Measurements from ENCODE around the gene GRID1.

The GRID1 gene

DNA sequence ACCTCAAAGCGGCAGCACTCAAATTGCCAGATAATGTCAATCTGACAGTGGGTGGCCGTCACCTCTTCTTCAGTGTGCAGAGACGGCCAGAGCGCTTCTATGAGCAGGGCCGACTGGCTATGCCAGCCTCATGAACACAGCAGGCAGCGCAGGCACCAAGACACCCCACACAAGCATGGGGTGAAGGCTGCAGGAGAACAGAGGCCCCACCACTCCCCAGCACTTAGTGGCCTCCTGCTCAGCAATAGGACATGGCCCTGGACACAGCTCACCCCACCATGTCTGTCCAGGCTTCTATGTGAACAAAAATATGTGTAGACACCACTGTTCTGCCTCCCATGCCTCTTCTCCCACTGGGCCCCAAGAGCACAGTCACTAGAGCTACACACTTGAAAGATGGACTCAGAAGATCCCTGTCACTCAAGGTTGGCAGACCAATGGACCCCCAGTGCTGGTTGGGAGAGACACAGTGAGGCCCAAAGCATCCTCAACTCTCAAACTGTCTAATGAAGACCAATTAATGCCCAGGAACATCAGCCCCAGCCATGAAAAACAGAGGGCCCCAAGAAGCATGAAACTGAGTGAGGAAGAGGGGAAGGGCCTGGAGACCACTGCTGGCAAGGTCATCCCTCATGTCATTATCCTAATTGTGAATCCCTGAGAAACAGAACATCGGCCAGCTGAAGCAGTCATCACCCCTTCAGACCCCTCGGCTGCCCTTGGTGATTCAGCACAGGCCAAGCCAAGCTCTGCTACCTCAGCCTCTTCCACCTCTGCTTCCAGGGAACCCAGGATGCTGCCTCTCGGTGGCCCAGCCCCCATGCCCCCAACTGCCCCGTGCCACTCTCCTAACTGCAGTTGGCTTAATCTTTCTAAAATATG lies 77.7 kb downstream of the GRID1 start:
- DNase-seq = no peak

DNA sequence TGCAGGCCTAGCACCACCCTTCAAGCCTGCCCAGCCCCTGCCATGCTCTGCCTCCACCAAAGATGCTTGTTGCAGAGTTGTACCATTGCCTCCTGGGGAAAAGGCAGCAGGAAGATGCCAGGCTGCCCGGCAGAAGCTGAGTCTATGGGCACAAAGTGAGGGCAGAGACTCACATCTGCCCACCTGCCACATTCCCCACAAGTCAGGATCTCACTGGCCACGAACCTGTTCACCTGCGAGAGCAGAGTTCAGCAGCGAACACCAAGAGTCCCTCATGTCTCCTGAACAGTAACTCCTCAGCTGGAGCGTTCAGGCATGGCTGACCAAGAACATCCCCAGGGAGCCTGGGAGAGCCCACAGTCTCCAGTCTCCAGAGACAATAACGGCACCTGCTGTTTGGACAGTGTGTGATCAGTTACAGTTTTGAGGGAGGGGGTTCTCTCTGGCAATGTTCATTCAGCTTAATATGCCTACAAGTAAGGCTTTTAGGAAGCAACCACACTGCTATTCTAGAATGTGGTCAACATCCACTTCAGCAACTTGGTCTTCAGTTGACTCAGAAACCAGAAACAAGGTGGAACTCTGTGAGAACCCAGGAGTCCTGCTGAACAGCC lies 78.5 kb downstream of the GRID1 start:
- peak in 1 of 2 experiments; percentile 31 for DNase-seq

DNA sequence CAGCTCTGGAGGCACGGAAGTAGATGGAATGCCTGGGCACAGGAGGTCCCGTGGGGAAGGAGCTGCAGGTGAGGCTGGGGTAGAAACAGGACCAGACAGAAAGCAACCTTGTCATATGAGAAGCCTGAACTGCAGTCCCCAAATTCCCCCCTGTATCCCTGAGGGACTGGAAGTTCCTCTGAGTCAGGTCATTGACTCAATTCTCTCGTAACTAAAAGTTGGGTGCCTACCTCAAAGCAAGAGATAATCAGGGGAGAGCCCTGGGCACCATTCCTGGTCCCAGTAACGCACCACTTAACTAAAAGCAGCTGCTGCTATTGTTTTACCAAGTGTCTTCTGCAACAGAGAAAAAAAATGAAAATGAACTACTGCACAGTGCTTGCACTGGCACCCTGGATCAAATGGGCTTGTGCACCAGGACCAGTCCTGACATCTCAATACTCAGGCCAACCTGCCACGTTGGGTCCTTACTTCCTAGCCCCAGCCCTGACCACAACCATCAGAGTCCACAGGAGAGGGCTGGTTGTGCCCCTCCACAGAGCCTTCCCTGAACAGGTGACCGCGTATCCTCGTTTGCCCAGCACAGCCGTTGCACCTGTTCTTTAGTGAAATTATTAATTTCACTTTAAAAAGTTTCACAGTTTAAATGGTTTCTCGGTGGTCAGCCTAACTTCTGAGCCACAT lies 79.3 kb downstream of the GRID1 start:
- peak in 1 of 2 experiments; percentile 4 for DNase-seq

DNA sequence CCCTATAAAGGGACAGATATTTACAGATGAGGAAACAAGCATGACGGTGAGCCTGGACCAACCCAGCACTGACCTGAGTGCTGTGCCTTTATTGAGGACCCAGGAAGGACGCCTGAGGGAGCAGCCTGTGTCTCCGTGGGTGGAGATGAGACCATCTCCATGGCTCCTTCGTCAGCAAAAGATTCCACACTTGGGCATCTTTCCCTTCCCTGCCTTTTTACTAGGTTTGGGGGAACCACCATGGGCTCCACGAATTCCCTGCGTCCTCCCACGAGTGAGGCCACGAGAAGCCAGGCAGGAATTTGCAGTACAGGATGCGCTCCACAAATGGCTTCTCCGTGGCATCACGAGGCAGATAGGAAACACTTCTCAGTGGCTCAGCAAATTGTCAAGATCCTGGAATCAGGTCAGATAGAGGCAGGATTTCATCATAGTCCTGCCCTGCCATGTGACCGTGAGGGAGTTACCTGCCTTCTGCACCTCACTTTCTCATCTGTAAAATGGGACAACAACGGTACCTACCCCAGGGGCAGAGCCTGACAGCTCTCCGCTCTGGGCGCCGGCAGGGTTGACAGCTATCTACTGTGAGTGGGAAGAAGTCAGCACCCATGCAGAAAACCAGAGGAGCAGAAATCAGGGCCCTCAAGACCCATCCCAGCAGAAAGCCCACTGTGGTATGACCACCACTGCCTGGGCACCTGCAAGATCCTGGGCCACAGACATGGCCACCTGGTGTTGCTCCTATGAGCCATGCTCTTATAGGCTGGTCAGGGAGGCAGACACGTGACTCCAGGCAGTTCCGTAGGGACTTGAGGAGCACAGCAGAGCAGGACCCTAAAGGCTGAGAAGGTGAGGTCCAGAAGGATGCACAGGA lies 80.1 kb downstream of the GRID1 start:
- no peak for DNase-seq

DNA sequence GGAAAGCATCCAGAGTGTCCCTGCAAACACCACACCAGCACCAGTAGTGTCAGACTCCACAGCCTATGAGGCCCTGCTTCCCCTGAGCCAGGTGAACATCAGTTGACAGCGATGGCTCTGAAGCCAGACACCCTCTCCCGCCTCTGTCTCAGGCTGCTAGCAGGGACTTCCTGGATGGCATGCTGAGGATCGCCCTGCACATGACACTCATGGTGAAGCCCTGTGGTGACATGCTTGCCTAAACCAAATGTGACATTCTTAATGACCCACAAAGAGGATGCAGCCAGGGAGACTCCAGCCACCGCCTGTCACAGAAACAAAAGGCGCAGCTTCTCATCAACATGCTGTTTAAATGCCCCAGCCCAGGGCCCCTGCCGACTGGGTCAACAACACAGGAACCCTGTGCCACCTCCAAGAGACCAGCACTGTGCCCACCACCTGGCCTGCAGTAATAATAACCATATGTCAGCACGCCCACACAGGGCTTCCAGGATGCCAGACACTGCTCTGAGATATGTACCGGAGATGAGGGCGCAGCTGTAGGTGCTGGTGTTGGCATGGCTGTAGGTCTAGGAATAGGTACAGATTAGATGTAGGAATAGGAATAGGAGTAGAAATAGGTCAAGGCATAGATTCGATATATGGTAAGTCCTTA lies 81.3 kb downstream of the GRID1 start:
- peak; percentile 79 to 95 for DNase-seq

DNA sequence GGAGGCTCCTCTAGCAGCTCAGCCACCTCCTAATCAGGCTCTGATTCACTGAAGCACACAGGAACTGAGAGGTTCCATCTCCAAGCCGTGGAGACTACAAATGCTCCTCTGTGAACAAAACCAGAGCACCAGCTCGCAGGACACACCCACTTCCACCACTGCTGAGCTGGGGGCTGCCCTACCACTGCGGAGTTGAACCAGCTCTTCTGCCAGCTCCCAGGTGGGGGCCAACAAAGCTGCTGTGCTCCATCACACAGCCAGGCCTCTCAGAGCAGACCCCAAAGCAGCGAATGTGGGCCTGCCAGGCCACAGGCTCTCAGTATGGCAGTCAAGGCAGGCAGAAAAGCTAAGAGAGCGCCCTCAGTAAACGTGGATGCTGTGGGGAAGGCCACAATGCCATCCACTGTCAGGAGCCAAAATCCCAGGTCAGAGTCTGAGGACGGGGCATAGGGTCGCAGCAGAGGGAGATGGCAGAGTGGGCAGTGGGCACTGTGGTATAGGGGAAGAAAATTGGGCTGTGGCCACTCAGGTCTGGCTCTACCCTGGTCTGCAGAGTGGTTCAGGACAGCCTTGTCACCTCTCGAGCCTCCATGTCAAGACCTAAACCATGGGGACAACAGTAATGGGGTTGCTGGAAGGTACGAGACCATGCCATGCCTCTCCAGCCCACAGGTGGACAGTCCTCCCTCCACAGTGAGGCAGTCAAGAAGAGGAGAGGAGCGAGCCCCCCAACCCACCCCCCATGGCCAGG lies 82.1 kb downstream of the GRID1 start:
- no peak for DNase-seq

DNA sequence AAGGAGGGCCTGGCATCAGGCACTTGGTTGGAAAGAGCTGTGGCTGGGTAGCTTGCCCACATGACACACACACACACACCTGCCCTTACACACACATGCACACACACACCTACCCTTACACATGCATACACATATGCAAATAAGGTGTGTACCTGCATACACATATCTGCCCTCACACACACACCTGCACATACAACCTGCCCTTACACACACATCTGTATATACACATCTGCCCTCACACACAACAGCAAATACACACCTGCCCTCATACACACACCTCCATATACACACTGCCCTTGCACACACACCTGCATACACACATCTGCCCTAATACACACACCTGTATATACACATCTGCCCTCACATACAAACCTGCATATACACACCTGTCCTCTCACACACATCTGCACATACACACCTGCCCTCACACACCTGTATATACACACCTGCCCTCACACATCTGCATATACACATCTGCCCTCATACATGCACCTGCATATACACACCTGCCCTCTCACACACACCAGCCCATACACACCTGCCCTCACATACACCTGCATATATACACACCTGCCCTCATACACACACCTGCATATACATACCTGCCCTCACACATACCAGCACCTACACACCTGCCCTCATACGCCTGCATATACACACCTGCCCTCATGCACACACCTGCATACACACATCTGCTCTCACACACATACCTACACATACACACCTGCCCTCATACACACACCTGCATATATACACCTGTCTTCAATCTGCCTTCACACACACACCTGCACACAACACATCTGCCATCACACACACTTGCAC lies 82.9 kb downstream of the GRID1 start:
- DNase-seq = no peak

DNA sequence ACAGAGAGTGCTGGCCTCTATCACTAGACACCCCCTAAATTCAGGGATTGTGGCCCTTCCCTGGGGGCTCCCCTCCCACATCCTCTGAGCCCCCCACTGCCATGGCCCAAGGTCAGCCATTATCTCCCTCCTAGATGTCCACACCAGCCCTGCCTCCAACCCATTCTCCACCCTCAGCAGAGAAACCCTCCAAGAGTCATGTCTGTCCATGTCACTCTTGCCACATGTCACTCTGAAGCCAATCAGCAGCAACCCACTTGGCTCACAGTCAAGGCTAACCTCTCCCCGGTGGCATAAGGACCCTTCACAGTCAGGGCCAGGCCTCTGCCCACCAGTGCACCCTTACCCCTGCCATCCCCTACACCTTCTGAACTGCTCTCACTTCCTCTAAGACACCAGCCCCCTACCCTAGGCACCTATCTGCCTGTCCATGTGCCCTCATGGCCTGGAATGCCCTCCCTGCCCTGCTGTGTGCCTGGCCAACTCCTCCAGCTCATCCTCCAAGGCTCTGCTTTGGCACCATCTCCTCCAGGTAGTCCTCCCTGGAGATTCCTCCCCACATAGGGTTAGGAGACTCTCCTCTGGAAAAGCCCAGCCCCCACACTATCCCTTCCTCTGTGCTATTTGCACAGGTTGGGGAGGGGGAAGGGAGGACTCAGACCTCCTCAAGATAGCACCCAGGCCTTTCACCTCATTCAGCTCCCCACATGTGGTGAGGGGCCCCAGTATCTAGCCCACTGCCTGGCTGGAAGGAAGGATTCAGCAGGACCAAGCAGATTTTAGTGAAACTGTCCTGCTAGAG lies 83.7 kb downstream of the GRID1 start:
- DNase-seq = no peak

DNA sequence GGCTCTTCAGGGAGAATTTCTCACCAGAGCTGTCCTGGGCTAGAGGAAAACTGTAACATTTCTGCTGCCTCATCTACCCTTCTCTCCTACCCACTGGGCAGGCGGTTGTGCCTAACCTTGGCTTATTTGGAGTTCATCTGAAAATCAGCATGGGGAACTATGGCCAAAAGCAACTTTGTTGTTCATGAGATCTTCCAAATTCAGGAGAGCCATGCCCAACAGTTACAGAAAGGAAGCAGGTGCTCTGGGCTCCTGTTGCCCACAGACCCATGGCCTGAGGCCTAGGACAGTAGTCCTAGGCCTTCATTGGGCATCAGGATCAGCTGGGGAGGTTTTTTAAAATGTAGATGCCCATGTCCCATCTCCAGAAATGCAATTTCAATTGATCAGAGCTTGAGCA lies 85.2 kb downstream of the GRID1 start:
- no peak for DNase-seq

DNA sequence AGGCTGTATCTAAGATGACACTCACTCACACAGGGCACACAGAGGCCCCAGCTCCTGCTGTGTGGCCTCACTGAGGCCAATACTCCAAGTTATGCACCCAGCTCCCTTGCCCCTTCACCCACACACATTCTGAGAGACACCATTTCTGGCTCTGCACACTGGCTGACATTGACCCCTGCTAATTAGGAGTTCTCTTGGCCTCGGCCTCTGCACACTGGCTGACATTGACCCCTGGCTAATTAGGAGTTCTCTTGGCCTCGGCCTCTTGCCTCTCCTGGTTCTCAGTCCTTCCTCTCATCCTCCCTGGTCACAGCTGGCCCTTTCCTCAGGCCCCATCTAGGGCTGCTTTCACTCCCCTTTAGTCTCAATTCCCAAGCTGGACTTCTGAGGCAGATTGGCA lies 97.3 kb downstream of the GRID1 start:
- no peak for DNase-seq

DNA sequence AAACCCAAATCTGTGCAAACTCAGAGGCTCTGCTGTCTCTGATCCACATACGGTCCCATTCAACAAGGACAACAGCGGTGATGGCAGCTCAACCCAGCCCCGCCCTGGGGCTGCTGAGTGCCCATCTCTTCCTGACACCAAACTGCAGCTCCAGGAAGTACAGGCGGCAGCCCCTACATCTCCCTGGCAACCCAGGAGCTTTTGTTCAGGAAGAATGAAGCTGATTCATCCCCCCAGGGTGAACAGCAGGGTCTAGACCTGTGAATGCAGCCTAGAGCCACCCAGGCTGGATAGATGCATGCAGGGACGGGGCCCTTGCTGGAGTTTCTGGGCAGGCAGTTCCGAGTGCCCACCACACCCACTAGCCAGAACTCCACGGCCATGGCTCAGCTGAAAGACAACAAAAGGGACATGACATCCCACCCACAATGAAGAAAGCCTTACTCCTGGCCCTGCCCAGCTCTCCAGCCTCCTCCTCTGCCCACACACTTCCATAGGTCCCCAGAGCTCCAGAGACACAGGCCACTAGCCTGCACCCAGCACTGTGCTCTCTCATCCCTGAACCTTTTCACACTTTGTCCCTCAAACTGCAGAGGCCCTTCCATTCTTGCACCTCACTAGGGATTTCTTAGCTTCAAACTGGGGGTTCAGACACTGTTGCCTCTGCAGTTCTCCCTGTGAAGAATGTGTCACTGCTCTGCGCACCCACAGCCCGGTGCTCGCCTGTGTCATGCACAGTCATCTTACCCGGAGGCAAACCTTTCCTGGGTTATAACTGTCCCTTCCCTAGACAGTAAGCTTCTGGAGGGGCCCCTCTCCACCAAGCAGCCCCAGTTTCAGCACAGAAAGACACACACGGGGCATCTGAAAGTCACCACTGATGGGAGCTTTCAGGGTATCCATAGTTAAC lies 99.1 kb downstream of the GRID1 start:
- DNase-seq = peak; percentile 16 to 41

DNA sequence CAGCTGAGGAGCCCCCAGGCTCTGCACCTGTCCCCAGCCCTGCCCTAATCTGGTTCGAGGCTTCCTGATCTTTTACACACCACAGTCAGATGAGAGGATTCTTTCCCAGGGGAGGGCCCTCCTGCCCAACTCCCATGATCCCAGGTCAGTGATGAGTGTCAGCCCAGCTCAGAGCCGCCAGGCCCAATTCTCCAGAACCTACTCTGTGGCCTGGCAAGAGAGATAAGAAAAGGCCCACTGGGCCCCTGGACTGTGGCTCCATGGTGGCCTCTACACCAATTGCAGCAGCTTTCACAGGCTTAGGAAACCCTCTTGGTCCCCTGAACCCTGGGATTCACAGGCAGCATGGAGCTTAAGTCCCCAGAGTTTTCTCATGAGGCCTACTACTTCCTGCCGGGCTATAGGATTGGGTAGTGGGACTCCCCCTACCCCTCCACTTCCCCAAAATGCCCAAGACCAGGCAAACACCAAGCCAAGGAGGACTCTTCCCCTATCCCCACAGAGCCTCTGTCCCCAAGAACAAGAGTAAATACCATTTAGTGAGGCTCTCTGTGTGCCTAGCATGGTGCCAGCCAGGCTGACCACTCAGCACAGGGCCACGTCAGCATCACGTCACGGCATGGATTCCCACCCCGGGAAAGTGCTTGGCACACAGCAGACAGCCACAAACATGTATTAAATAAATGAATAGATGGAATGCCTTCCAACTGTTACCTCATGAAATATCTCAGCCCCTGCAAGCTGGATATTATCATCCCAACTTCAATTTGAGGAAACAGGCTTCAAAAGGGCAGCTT lies 100.0 kb downstream of the GRID1 start:
- no peak for DNase-seq

DNA sequence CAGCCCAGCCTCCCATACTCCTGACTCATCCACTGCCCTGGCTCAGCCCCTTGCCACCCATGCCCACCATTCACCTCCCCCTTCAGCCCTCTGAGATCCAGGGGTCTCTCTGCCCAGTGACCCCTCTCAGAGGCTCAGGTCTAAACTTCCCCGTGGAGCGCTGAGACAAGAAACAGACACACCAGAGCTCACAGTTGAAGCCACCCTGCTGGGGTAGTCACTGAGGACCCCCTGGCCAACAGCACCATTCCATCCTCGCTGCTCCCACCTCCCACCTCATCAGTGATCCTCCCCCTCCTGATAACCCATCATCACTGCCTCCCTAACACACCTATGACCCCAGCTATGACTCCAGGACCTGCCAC lies 100.7 kb downstream of the GRID1 start:
- DNase-seq = no peak

DNA sequence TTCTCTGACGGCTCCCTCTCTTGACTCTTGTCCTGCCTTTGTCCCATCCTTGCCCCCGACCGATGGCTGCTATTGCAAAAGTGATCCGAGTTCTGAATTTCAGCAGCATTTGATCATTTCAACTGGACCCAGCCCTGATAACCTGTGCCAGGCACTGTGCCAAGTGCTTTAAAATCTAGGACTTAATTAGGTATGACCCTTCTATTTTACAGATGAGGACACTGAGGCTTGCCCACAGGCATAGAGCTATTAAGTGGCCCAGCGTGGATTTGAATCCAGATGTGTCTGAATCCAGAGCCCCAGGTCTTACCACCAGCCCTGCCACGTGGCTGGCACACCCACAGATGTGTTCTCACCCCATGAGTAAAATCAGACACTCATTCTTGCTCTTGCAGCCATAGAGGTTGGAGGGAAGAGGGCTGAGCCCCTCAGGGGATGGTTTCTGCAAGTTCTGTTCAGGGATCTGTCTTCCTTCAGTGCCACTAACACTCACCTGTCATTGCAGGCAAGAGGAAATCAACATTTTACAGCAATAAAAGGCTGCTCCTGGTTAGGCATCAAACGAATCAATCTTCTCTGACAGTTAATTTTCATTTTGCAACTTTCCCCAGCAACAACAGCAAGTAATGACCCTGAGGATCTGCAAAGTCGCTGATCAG lies 101.2 kb downstream of the GRID1 start:
- DNase-seq = no peak

DNA sequence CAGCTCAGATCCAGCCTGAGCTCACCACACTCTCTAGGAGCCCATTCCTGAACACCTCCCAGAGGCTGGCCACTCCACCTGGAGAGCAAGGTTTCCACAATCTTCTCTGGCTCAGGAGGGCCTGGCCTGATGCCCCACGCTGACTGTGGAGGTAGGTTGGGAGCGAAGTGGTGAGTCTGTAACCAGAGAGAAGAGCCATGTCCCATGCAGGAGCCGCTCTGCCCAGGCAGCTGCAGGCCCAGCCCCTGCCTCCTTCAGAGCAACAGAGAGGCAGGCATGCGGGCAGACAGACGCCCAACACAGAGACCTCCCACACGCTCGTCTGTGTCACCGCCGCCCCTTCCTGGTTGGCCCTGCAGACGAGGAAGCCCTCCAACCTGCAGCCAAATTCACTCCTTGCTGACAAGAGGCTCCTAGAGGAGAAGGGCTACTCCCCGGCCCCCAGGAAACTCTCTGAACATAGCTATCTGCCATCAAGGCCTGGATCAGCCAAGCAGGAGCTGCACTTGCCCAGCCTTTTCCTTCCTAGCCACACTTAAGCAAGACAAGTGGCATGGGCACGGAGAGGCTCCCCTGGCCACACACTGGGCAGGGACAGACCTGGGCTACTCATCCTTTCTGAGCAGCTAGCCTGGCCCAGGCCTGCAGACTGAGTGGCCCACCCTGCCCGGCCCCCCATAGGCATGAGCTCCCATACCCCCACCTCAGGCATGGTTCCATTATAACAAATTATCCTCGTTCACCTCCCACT lies 101.9 kb downstream of the GRID1 start:
- no peak for DNase-seq

DNA sequence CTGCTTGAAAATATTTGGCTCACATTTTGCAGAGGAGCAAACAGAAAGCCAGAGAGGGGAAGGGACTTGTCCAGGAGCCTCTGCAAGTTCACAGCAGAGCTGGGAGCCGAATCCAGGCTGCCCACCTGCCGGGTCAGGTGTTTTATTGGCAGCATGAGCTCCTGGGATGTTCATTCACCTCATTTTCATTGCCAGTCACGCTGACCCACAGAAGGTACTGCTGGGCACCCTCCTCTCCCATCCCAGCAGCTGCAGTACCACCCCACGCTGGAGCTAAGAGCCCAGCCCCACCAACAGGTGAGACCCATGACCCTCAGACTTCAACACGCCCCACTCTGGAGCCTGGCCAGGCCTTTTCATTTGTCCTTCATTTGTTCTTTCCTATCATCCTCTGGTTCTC lies 102.7 kb downstream of the GRID1 start:
- DNase-seq = no peak

DNA sequence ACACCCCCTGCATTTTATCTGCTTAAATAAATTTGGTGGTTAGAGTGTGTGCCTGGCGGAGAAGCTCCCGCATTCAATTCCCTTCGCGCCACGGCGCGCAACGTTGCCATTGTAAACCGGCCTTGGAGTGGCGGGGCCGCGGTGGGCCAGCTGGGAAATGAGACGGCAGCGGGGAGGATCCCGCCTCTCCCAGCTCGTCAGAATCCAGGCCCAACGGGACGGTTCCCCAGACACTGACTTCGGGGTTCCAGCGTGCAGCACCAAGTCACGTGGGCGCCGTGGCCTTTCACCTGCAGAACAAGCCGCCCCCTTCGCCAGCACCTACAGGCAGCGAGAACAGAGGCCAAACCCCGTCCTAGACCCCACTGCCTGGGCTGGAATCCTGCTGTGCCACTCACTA lies 103.4 kb downstream of the GRID1 start:
- no peak for DNase-seq
